NCI-H82 treated with DMSO at 0.1 percent for 48 hours (cell line): ENCODE data around the gene GORASP2.

Experiments
- DNase-seq: peaks from one replicate; lab custom pipeline; 2025; ENCODE audit not compliant: unreplicated experiment; lab: John Stamatoyannopoulos, UW

Gene GORASP2

DNA sequence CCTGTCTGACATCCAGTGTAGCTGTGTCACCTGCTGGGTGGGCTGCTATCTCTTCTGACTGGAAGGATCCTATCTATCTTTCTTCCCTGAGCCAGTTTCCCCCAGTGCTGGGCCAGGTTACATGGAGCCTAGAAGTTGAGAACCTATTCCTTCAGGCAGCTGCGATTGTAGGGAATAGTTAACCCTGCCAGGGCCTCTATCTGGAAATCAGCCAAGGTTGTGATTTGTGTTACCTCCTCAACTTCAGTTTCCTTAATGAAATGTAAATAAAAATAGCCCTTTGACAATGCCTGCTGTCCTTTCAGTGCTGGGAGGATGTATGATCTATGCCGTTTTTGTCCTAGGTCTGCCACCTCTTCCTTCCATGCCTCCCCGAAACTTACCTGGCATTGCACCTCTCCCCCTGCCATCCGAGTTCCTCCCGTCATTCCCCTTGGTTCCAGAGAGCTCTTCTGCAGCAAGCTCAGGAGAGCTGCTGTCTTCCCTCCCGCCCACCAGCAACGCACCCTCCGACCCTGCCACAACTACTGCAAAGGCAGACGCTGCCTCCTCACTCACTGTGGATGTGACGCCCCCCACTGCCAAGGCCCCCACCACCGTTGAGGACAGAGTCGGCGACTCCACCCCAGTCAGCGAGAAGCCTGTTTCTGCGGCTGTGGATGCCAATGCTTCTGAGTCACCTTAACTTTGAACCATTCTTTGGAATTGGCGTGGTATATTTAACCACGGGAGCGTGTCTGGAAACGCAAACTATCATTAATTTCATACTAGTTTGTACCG, 36.6 kb downstream of the GORASP2 start:
- no peak for DNase-seq

- DNase-seq: no peak
Observed at GRCh38 chr2:170966648-170967396, 37.8 kb downstream of the GORASP2 start.

DNA sequence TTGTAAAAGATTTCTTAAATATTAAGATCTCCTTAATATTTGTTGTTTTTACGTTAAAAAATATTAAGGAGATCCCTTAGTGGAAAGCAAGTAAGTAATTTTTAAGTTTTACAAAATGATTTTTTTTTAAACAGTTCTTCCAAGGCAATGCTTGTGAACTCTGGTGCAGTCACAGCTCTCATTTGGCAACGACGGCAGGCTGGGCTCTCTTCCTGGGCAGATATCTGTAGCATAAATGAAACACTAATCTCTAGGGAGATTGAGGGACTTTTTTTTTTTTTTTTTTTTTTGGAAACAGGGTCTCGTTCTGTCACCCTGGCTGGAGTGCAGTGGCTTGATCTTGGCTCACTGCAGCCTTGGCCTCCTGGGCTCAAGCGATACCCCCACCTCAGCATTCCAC, 38.5 kb downstream of the GORASP2 start:
- no peak for DNase-seq

- DNase-seq: no peak
Observed at GRCh38 chr2:170968205-170969003, 39.4 kb downstream of the GORASP2 start.

GRCh38 chr2:170969030-170969429, 40.0 kb downstream of the GORASP2 start:
- DNase-seq: no peak

- DNase-seq: no peak
Observed at GRCh38 chr2:170969872-170970496, 40.9 kb downstream of the GORASP2 start.

- DNase-seq: no peak
Observed at GRCh38 chr2:170971071-170971470, 42.0 kb downstream of the GORASP2 start.

- no peak for DNase-seq
Observed at GRCh38 chr2:170972296-170973224, 43.5 kb downstream of the GORASP2 start.

GRCh38 chr2:170973225-170973491, 44.1 kb downstream of the GORASP2 start:
- no peak for DNase-seq

- peak; percentile 21 for DNase-seq
Observed at GRCh38 chr2:170973492-170974303, 44.6 kb downstream of the GORASP2 start.

GRCh38 chr2:170974304-170974993, 45.4 kb downstream of the GORASP2 start:
- no peak for DNase-seq

DNA sequence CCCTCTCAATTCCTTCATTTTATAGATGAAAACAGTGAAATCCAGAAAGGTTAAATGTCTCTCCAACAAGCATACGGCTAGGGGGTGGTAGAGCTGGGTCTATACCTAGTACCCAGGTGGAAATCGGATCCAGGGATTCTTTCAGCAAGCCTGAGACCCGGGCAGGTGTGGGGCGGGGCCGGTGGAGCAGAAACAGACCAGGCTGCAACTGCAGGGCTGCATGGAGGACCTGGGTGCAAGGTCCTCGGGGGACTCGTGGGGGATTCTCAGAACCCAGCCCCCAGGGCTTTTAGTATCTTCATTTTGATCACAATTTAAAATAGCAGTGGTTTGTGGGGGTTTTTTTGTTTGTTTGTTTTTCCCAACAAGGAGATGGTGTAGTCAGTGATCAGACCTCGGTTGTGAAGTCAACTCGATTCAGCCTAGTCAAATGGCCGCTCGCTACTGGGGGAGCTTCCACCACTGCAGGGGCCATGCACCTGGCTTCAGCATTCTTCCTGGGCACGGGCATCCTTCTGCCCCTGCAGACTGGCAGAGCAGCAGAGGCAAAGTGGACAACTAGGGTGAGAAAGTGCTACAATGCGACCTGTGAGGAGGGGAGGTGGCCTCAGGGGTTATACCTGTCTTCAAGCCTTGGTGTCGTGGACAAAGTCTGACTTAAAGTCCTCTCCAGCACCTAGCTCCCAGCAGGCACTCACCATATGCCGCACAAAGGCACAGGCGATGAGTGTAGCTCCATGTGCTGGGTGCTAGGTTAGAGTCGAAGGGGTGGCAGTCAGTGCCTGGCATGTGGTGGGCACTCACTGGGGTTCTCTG, 46.3 kb downstream of the GORASP2 start:
- no peak for DNase-seq

GRCh38 chr2:170975943-170976270, 46.9 kb downstream of the GORASP2 start:
- DNase-seq: no peak

DNA sequence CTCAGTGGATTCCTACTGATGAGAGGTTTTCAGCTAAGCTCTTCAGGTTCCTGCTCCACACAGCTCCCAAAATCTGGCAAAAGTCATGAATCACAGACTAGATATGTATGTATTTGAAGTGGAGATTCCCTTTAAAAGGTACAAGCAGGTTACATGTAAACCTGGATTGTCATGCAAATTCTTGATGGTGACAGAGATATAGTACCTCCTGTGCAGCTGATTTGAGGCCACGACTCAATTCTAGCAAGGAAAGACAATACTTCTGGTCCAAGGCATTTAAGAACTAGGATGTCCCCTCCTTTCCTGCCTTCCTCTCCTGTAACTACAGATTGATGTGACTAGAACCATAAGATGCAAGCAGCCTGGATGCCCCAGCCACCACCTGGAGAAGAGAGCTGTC, 55.0 kb downstream of the GORASP2 start:
- no peak for DNase-seq

DNA sequence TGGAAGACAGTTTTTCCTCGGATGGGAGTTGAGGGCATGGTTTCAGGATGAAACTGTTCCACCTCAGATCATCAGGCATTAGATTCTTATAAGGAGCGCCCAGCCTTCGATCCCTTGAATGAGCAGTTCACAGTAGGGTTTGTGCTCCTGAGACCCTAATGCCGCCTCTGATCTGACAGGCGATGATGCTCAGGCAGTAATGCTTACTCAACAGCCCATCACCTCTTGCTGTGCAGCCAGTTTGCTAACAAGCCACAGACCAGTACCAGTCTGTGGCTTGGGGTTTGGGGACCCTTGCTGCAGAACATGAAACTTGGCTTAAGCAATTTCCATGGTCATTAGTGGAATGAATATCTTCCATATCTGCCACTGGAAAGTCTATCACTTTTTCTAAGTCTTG, 56.4 kb downstream of the GORASP2 start:
- no peak for DNase-seq

DNA sequence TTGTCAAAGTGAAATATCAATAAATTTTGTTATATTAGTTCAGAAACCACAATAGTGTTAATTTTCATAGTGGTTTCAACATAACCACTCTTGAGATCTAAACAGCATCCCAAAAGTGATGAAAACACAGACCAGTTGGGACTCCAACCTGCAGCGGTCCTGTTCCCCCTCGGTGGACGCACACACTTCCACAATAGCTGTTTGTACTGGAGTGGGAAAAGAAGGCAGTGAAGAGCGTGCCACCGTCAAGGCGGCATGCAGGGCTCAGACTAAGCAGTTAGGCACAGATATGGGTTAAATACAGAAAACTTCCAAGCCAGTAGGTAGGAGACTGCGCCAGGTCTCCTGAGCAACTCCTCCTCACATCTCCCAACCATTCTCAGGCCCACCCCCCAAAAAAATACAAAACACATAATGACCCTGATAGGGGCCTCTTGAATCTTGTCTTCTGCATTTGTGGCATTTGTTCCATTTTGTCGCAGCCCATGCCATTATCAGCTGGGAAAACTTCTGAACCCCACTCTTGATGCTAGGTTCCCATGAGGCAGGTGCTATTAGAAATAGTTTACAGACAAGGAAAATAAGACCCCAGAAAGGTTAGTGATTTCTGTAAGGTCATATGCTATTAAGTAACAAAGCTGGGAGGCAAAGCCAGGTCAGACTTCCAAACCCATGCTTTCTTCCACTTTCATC, 57.7 kb downstream of the GORASP2 start:
- DNase-seq: no peak

DNA sequence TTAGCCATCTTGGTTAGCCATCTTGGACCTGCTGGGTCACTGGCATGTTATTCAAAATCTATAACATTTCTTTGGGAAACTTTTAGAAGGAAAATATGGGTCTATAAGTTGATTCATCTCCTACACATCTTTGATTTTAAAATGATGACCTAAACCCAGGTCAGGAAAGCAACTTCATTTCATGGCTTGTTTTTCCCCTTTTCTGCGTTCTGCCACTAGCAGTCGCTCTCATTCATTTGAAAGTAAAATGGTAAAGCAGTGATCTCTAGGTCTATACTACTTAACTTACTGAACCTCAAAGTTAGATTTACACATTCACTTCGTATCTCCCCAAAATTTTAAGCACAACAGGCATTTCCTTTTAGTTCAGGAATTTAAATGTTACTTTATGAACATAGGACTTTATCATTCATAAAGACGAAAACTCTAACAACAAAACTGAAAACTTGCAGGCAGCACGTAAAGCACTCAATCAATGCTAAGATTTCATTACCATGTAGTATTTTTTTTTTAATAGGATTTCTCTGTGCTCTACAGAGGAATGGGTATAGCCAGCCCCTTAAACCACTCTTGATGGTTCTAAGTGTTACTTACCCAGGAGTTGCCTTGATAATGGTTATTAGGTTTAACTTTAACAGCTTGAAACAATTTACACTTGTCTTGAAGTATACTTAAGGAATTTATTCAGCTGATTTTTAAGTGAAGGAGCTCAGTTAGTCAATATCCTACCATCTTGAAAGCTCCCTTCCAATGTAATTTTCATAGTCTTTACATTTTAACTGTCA, 62.5 kb downstream of the GORASP2 start:
- no peak for DNase-seq
